A673 (cell line): Measurements from ENCODE around the gene TMEM266. TPM values are rescaled to one million over a fixed set of nuclear protein-coding genes. Genes with fewer than 3 reads are reported as not detected.

ENCODE experiments used
- BruUV-seq: library from RNA; stranded (reverse); fragments of 400-500 nt; replicated peaks from 2 replicates; lab custom pipeline; 2021; lab: Mats Ljungman, UMichigan
- CTCF ChIA-PET: fragments of 300-600 bp; sonication (Branson Sonifier 250); formaldehyde crosslinking; loops from one replicate; lab custom pipeline; 2022; ENCODE audit warnings: antibody characterized with exemption; lab: Charles Lee
- POLR2A ChIA-PET: fragments of 300-600 bp; sonication (Branson Sonifier 250); formaldehyde crosslinking; loops from one replicate; lab custom pipeline; 2022; ENCODE audit warnings: antibody characterized with exemption; ENCODE audit not compliant: low non-redundant PET; lab: Charles Lee
- DNase-seq: peaks from one replicate; pipeline ENCODE4 v3.0.0-alpha.2; 2015; ENCODE audit warnings: low spot score
- H3K27ac ChIP-seq: fragments of 200-600 bp; sonication (generic); 2 replicates; pipeline ENCODE4 v1.5.1; 2016; ENCODE audit warnings: mixed run types, low read depth, mild to moderate bottlenecking, mixed read lengths, antibody characterized with exemption, low read length; ENCODE audit not compliant: poor library complexity, severe bottlenecking
- H3K27me3 ChIP-seq: fragments of 200-600 bp; sonication (generic); replicated peaks from 2 replicates; pipeline ENCODE4 v1.6.1; 2017; ENCODE audit warnings: mixed run types, low read depth, mild to moderate bottlenecking, mixed read lengths, antibody characterized with exemption, low read length; ENCODE audit not compliant: insufficient read depth, poor library complexity
- H3K36me3 ChIP-seq: fragments of 200-600 bp; sonication (generic); 2 replicates; pipeline ENCODE4 v1.6.1; 2016; ENCODE audit warnings: mixed run types, mild to moderate bottlenecking, mixed read lengths, antibody characterized with exemption, low read length; ENCODE audit not compliant: insufficient read depth, poor library complexity, severe bottlenecking
- H3K4me1 ChIP-seq: fragments of 200-600 bp; sonication (generic); 2 replicates; pipeline ENCODE4 v1.6.1; 2017; ENCODE audit warnings: mixed run types, mild to moderate bottlenecking, mixed read lengths, antibody characterized with exemption, low read length; ENCODE audit not compliant: insufficient read depth, poor library complexity, severe bottlenecking
- H3K4me3 ChIP-seq: fragments of 200-600 bp; sonication (generic); 2 replicates; pipeline ENCODE4 v1.5.1; 2016; ENCODE audit warnings: low read depth, mixed run types, mild to moderate bottlenecking, mixed read lengths, low read length; ENCODE audit not compliant: poor library complexity, severe bottlenecking
- H3K9me3 ChIP-seq: fragments of 200-600 bp; sonication (generic); 2 replicates; pipeline ENCODE4 v1.6.1; 2016; ENCODE audit warnings: mixed run types, low read depth, mild to moderate bottlenecking, mixed read lengths, antibody characterized with exemption, low read length; ENCODE audit not compliant: poor library complexity, severe bottlenecking
- EZH2 ChIP-seq: fragments of 200-600 bp; sonication (generic); IDR thresholded peaks from 2 replicates; pipeline ENCODE4 v1.6.1; 2017; ENCODE audit warnings: borderline replicate concordance, low read depth, mild to moderate bottlenecking, mixed read lengths, antibody characterized with exemption, low read length; ENCODE audit not compliant: poor library complexity, severe bottlenecking
- intact Hi-C: fragments of 100-400 bp; cut with micrococcal nuclease; formaldehyde crosslinking; loops from one replicate; pipeline ENCODE4 v1.10.0; 2022; ENCODE audit not compliant: unreplicated experiment
- total RNA-seq: library from RNA; stranded (reverse); gene quantifications from 2 replicates; pipeline ENCODE4 v1.2.3, GENCODE V29; 2021
- TF ChIP-seq, protein P1 (sequence below): fragments of 300-800, 200-600 bp; sonication (generic); conservative IDR thresholded peaks from 2 replicates; pipeline ENCODE4 v1.5.1; 2017; ENCODE audit warnings: low read depth, mild to moderate bottlenecking, antibody characterized with exemption, low read length, moderate library complexity, mixed read lengths

Gene TMEM266
- total RNA-seq, 1 experiment from 2014 or later, result not detected

DNA sequence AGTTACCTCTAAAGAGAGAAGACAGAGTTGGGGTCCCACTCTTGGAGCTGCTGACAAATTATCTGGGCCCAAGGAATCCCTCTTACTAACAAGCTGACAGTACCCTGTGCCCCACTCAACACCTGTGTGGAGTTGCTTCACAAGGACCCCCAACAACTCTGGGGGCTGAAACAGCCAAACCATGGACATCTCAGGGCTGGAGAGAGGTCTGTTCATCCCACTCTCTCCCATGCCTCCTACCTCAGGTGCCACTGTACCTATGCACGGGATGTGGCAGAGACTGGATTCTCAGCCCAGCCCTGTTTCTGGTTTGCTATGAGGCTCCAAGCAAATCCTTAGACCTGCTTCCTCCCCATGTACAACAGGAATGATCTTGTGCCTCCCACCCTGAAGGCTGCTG lies 149.7 kb downstream of the TMEM266 start:
- no peak overlapping the region for H3K27ac ChIP-seq
- no peaks in the 10 kb centered on the region for H3K36me3 ChIP-seq
- no TSS peak for BruUV-seq
- intact Hi-C loops, result no loop called here
- no peaks in the 10 kb centered on the region for H3K9me3 ChIP-seq
- H3K27me3 ChIP-seq, result no peaks in the 10 kb centered on the region
- TF ChIP-seq, protein P1, sequence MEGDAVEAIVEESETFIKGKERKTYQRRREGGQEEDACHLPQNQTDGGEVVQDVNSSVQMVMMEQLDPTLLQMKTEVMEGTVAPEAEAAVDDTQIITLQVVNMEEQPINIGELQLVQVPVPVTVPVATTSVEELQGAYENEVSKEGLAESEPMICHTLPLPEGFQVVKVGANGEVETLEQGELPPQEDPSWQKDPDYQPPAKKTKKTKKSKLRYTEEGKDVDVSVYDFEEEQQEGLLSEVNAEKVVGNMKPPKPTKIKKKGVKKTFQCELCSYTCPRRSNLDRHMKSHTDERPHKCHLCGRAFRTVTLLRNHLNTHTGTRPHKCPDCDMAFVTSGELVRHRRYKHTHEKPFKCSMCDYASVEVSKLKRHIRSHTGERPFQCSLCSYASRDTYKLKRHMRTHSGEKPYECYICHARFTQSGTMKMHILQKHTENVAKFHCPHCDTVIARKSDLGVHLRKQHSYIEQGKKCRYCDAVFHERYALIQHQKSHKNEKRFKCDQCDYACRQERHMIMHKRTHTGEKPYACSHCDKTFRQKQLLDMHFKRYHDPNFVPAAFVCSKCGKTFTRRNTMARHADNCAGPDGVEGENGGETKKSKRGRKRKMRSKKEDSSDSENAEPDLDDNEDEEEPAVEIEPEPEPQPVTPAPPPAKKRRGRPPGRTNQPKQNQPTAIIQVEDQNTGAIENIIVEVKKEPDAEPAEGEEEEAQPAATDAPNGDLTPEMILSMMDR, result no peak
- no peak for TF ChIP-seq EZH2
- POLR2A ChIA-PET, result no interaction called here
- CTCF ChIA-PET, result no interaction called here
- no peaks in the 10 kb centered on the region for H3K4me1 ChIP-seq
- DNase-seq, result no peak
- no peak overlapping the region for H3K4me3 ChIP-seq

DNA sequence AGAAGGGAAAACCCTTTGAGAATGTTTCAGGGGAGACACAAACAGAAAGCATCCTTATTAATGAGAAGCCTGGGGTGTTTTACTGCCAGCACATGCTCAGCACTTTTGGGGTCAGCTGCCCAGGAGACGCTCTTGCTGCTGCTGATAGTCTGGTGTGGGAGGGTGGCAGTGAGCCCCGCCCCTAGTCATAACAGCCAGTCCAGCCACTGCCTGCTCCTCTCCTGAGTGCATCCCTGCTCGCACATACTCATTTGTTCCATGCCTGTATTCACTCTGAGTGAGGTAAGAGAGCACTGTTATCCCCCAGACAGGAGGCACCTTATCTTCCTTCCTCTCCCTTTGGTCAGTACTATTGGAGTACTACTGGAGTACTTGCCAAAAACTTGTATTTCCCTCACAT lies 150.2 kb downstream of the TMEM266 start:
- Histone ChIP-seq H3K27me3 (no peaks in the 10 kb centered on the region), H3K9me3 (no peaks in the 10 kb centered on the region), H3K36me3 (no peaks in the 10 kb centered on the region), H3K4me3 (no peak overlapping the region), H3K27ac (no peak overlapping the region), H3K4me1 (no peaks in the 10 kb centered on the region)
- TF ChIP-seq, protein P1, result no peak
- no peak for TF ChIP-seq EZH2
- POLR2A ChIA-PET, result no interaction called here
- no TSS peak for BruUV-seq
- CTCF ChIA-PET, result no interaction called here
- no peak for DNase-seq
- intact Hi-C loops, result no loop called here

DNA sequence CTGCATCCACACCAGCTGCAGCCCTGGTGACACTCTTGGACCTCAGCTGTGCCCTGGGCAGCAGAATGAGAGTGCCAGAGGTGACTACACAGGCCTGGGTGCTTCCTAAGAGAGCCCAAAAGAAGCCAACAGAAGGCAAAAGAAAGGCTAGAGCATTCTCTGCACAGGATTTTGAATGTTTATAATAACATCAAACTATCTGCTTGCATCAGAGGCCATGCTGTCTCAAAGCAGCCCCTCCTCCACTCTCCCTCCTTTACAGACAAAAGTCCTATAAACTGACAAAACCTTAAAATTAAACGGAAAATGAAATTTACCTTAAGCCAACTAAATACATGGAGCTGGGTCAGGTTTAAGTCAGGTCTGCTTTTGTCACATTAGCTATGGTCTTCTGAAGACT lies 155.8 kb downstream of the TMEM266 start:
- H3K27me3 ChIP-seq, result no peaks in the 10 kb centered on the region
- ChIA-PET CTCF (no interaction called here), POLR2A (no interaction called here)
- DNase-seq, result no peak
- no peak overlapping the region for H3K27ac ChIP-seq
- BruUV-seq, result no TSS peak
- H3K4me1 ChIP-seq, result no peaks in the 10 kb centered on the region
- intact Hi-C loops, result no loop called here
- no peaks in the 10 kb centered on the region for H3K36me3 ChIP-seq
- no peaks in the 10 kb centered on the region for H3K9me3 ChIP-seq
- TF ChIP-seq EZH2, result no peak
- TF ChIP-seq, protein P1, result no peak
- H3K4me3 ChIP-seq, result no peak overlapping the region
